Keratinocyte (primary cell): ENCODE measurements around the gene CLEC9A.

Experiments
- CTCF ChIP-seq, 3 experiments: IDR thresholded peaks in 1 of 3; conservative IDR thresholded peaks in 1 of 3; optimal IDR thresholded peaks in 1 of 3; 2 replicates in 2 of 3; 3 replicates in 1 of 3; pipeline versions ENCODE3 to v1.5.1; 2011; ENCODE audit warnings: low read length in 3 of 3, mild to moderate bottlenecking in 3 of 3, moderate library complexity in 2 of 3, control low read depth in 1 of 3, inconsistent platforms in 1 of 3; ENCODE audit not compliant: insufficient read depth in 2 of 3; ENCODE audit errors: extremely low read depth in 1 of 3
- EZH2 ChIP-seq: IDR thresholded peaks from one replicate; pipeline ENCODE4 v1.6.1; 2012; ENCODE audit warnings: inconsistent platforms, mild to moderate bottlenecking, low read length, moderate library complexity

- no peak for TF ChIP-seq CTCF (optimal IDR thresholded peaks at IDR 0.05 in 1 of 3, IDR thresholded peaks at IDR 0.05 in 1 of 3, conservative IDR thresholded peaks at IDR 0.05 in 1 of 3; ENCODE audit: extremely low read depth in 1 of 3, insufficient read depth in 2 of 3, low read length in 3 of 3)
- no peak for TF ChIP-seq EZH2
Measured at GRCh38 chr12:10111451-10111850, 81.0 kb downstream of the CLEC9A start.
